ENCODE data around the gene STRN3. TPM values are rescaled to one million over a fixed set of nuclear protein-coding genes. Genes with fewer than 3 reads are reported as not detected.

The STRN3 gene
- total and polyA plus RNA-seq, 2 experiments from 2014 or later: 25.6 to 44.2 TPM

GRCh38 chr14:30872602-30873001 lies 153.6 kb downstream of the STRN3 start:
- Histone ChIP-seq H3K4me3 (no peak overlapping the region), H3K9me3 (ENCODE audit: low read depth) (no peaks in the 10 kb centered on the region), H4K20me1 (ENCODE audit: insufficient read depth) (no peaks in the 10 kb centered on the region), H3K27ac (no peak overlapping the region), H3K9ac (no peak overlapping the region), H3K4me1 (ENCODE audit: insufficient read depth) (no peaks in the 10 kb centered on the region), H3F3A (ENCODE audit: insufficient read depth) (no peaks in the 10 kb centered on the region), H3K79me2 (ENCODE audit: insufficient read depth) (no peaks in the 10 kb centered on the region), H3K36me3 (ENCODE audit: low read depth) (no peaks in the 10 kb centered on the region), H3K9me2 (ENCODE audit: insufficient read depth) (no peaks in the 10 kb centered on the region), H3K27me3 (replicated peaks; ENCODE audit: insufficient read depth) (peaks cover 54% of the 10 kb centered on the region), H3K4me2 (ENCODE audit: unreplicated experiment) (no peak overlapping the region), H2AFZ (no peak overlapping the region)
- TF ChIP-seq EZH2 (IDR thresholded peaks at IDR 0.05; ENCODE audit: insufficient read depth, poor library complexity, severe bottlenecking) (no peak), EZH2phosphoT487 (IDR thresholded peaks at IDR 0.05; ENCODE audit: insufficient read depth, low read depth) (no peak)
- no peak for DNase-seq
- in situ Hi-C loops (cut with MboI): no loop called here
- 88 to 96% methylated on average over 1 of the region's 1 CpG for WGBS, 2 experiments (ENCODE audit: low coverage in 1 of 2, low lambda C conversion rate in 2 of 2, missing lambda C conversion rate in 2 of 2)

DNA sequence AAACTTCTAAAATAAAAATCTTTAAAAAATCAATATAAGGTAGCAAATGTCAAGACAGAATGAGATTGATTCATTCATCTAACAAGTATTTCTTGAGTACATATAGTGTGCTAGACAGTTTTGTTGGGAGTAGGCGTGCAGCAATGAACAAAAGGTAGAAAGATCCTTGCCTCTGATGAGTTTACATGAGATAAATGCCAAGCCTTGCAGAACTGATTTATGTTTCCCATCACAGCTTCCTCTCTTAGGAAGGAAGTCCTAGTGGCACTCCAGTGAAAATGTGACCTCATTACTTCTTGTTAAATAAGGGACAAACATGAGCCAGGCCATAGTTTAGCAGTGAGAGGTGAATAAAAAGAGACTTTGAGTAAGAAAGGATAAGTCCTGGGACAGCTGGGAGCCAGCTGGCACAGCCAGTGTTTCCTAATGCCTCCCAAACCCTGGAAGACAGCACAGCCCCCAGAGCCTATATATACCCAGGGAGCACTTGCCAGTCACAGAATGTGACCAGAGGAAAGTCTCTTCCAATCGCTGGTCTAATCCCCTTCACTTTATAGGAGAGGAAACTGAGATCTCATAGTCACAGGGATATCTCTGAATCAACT lies 156.5 kb downstream of the STRN3 start:
- in situ Hi-C loops (cut with MboI): no loop called here

DNA sequence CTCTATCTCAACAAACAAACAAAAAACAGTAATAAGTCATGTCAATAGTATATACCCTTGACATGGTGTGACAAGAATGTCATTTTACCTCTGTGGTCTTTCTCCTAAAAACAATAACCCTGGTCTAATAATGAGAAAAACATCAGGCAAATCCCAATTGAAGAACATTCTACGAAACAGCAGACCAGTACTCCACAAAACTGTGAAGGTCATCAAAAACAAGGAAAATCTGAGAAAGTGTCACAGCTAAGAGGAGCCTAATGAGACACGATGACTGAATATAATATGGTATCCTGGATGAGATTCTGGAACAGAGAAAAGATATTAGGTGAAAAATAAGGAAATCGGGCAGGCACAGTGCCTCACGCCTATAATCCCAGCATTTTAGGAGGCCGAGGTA lies 157.4 kb downstream of the STRN3 start:
- Histone ChIP-seq H3F3A (ENCODE audit: insufficient read depth) (no peaks in the 10 kb centered on the region), H3K4me2 (ENCODE audit: unreplicated experiment) (no peak overlapping the region), H3K9me2 (ENCODE audit: insufficient read depth) (no peaks in the 10 kb centered on the region), H3K4me3 (no peak overlapping the region), H3K27ac (no peak overlapping the region), H2AFZ (no peak overlapping the region), H3K9me3 (ENCODE audit: low read depth) (no peaks in the 10 kb centered on the region), H3K4me1 (ENCODE audit: insufficient read depth) (no peaks in the 10 kb centered on the region), H3K36me3 (ENCODE audit: low read depth) (no peaks in the 10 kb centered on the region), H3K27me3 (replicated peaks; ENCODE audit: insufficient read depth) (peaks cover 28% of the 10 kb centered on the region), H4K20me1 (ENCODE audit: insufficient read depth) (no peaks in the 10 kb centered on the region), H3K9ac (no peak overlapping the region), H3K79me2 (ENCODE audit: insufficient read depth) (no peaks in the 10 kb centered on the region)
- DNase-seq: no peak
- in situ Hi-C loops (cut with MboI): no loop called here
- 64 to 65% methylated on average over 5 of the region's 5 CpGs for WGBS, 2 experiments (ENCODE audit: low coverage in 1 of 2, low lambda C conversion rate in 2 of 2, missing lambda C conversion rate in 2 of 2)
- TF ChIP-seq EZH2phosphoT487 (IDR thresholded peaks at IDR 0.05; ENCODE audit: insufficient read depth, low read depth) (no peak), EZH2 (IDR thresholded peaks at IDR 0.05; ENCODE audit: insufficient read depth, poor library complexity, severe bottlenecking) (no peak)

More for the DNA sequence above, 156.5 kb downstream of the STRN3 start:
- Histone ChIP-seq H3K4me3 (no peak overlapping the region), H4K20me1 (ENCODE audit: insufficient read depth) (no peaks in the 10 kb centered on the region), H3K9ac (no peak overlapping the region), H3K27me3 (replicated peaks; ENCODE audit: insufficient read depth) (peaks cover 29% of the 10 kb centered on the region), H3K36me3 (ENCODE audit: low read depth) (no peaks in the 10 kb centered on the region), H3K4me2 (ENCODE audit: unreplicated experiment) (no peak overlapping the region), H3K79me2 (ENCODE audit: insufficient read depth) (no peaks in the 10 kb centered on the region), H2AFZ (no peak overlapping the region), H3K9me3 (ENCODE audit: low read depth) (no peaks in the 10 kb centered on the region), H3K27ac (no peak overlapping the region), H3K4me1 (ENCODE audit: insufficient read depth) (no peaks in the 10 kb centered on the region), H3F3A (ENCODE audit: insufficient read depth) (no peaks in the 10 kb centered on the region), H3K9me2 (ENCODE audit: insufficient read depth) (no peaks in the 10 kb centered on the region)
- 50 to 62% methylated on average over 2 of the region's 2 CpGs for WGBS, 2 experiments (ENCODE audit: low coverage in 1 of 2, low lambda C conversion rate in 2 of 2, missing lambda C conversion rate in 2 of 2)
- DNase-seq: no peak
- TF ChIP-seq EZH2phosphoT487 (IDR thresholded peaks at IDR 0.05; ENCODE audit: insufficient read depth, low read depth): no peak
- no peak for TF ChIP-seq EZH2 (IDR thresholded peaks at IDR 0.05; ENCODE audit: insufficient read depth, poor library complexity, severe bottlenecking)

- Histone ChIP-seq H3K9me2 (ENCODE audit: insufficient read depth) (no peaks in the 10 kb centered on the region), H3K4me3 (no peak overlapping the region), H2AFZ (no peak overlapping the region), H3K27me3 (replicated peaks; ENCODE audit: insufficient read depth) (peaks cover 30% of the 10 kb centered on the region; the same call in 1 of the 2 replicates), H3K4me1 (ENCODE audit: insufficient read depth) (no peaks in the 10 kb centered on the region), H3K9ac (no peak overlapping the region), H3K36me3 (ENCODE audit: low read depth) (no peaks in the 10 kb centered on the region), H3K27ac (no peak overlapping the region), H4K20me1 (ENCODE audit: insufficient read depth) (no peaks in the 10 kb centered on the region), H3K79me2 (ENCODE audit: insufficient read depth) (no peaks in the 10 kb centered on the region), H3F3A (ENCODE audit: insufficient read depth) (no peaks in the 10 kb centered on the region), H3K4me2 (ENCODE audit: unreplicated experiment) (no peak overlapping the region), H3K9me3 (ENCODE audit: low read depth) (no peaks in the 10 kb centered on the region)
- in situ Hi-C loops (cut with MboI): no loop called here
- no peak for DNase-seq
- 48% methylated on average over 5 of the region's 5 CpGs for WGBS, 2 experiments (ENCODE audit: low coverage in 1 of 2, low lambda C conversion rate in 2 of 2, missing lambda C conversion rate in 2 of 2)
- TF ChIP-seq EZH2phosphoT487 (IDR thresholded peaks at IDR 0.05; ENCODE audit: insufficient read depth, low read depth) (no peak), EZH2 (IDR thresholded peaks at IDR 0.05; ENCODE audit: insufficient read depth, poor library complexity, severe bottlenecking) (no peak)
Observed at GRCh38 chr14:30864934-30865333, 161.2 kb downstream of the STRN3 start.

Data from GM23248 (cell line).